ENCODE data around the gene CTNNBL1. TPM values are rescaled to one million over a fixed set of nuclear protein-coding genes. Genes with fewer than 3 reads are reported as not detected.

CTNNBL1 gene
- total RNA-seq, 4 donors from 2014 or later, result 25.5 to 38.4 (median 35.1) TPM

- Histone ChIP-seq H3K36me3 (no peaks in the 10 kb centered on the region), H3K27me3 (peaks cover 0 to 11% of the 10 kb centered on the region in 2 donors), H3K9me3 (no peaks in the 10 kb centered on the region), H3K27ac (no peak overlapping the region), H3K4me3 (no peak overlapping the region), H3K4me1 (peaks cover 0 to 22% (median 12%) of the 10 kb centered on the region in 4 donors)
- WGBS, 2 donors, result 82 to 91% methylated on average over 8 of the region's 8 CpGs
- DNase-seq (ENCODE audit: low spot score in 2 of 2), result no peak
- TF ChIP-seq POLR2A (IDR thresholded peaks at IDR 0.05), result no peak
- TF ChIP-seq CTCF (IDR thresholded peaks at IDR 0.05), result no peak
- TF ChIP-seq EP300 (IDR thresholded peaks at IDR 0.05), result no peak
These were observed 1.2 kb upstream of the CTNNBL1 start for GRCh38 chr20:37692459-37693166.

- 64 to 71% methylated on average over 2 of the region's 2 CpGs for WGBS, 2 donors
- peak overlapping the region in 2 of 4 donors; percentile 52 to 81 for H3K27ac ChIP-seq
- DNase-seq (ENCODE audit: low spot score in 2 of 2), result no peak
- H3K9me3 ChIP-seq, result no peaks in the 10 kb centered on the region
- H3K27me3 ChIP-seq, result peaks cover 0 to 11% of the 10 kb centered on the region in 2 donors
- no peaks in the 10 kb centered on the region for H3K36me3 ChIP-seq
- H3K4me1 ChIP-seq, result peaks cover 0 to 22% (median 12%) of the 10 kb centered on the region in 4 donors
- peak overlapping the region; percentile 19 to 86 (median 74) for H3K4me3 ChIP-seq
- TF ChIP-seq EP300 (IDR thresholded peaks at IDR 0.05) (no peak), POLR2A (IDR thresholded peaks at IDR 0.05) (no peak), CTCF (IDR thresholded peaks at IDR 0.05) (no peak)
These were observed 592 bp upstream of the CTNNBL1 start for GRCh38 chr20:37693242-37693634.

DNA sequence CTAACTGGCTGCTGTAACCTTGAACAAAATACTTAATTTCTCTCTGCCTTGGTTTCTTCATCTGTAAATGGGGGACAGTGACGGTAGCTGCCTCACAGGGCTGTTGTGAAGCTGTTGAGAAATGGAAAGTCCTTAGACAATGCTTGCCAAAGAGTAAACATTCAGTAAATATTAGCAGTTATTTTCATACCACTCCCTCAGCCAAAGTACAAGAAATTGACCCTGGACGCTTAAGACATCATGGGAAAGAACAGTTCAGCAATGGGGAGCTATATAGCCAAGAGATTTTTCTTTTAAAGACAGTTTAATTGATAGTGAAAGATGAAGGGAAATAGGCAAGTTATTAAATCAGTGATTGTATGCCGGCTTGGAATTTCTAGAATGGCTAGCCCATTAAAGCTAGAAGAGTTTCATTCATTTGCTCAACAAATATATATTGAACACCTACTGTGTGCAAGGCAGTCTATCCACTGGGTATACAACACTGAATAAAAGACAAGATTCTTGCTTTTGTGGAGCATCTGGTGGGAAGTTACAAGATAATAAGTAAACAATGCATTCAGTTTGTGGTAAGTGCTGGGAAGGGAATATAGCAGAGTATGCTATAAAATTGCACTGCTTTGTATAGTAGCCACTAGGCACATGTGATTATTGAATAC, 2.0 kb downstream of the CTNNBL1 start:
- DNase-seq (ENCODE audit: low spot score in 2 of 2), result no peak
- H3K9me3 ChIP-seq, result no peaks in the 10 kb centered on the region
- H3K36me3 ChIP-seq, result no peaks in the 10 kb centered on the region
- H3K27me3 ChIP-seq, result peaks cover 0 to 8% of the 10 kb centered on the region in 2 donors
- no peak for TF ChIP-seq EP300 (IDR thresholded peaks at IDR 0.05)
- no peak for TF ChIP-seq POLR2A (IDR thresholded peaks at IDR 0.05)
- no peak for TF ChIP-seq CTCF (IDR thresholded peaks at IDR 0.05)
- no peak overlapping the region for H3K27ac ChIP-seq
- peaks cover 0 to 29% (median 12%) of the 10 kb centered on the region in 4 donors for H3K4me1 ChIP-seq
- no peak overlapping the region for H3K4me3 ChIP-seq
- WGBS, 2 donors, result 73 to 80% methylated on average over 3 of the region's 3 CpGs

DNA sequence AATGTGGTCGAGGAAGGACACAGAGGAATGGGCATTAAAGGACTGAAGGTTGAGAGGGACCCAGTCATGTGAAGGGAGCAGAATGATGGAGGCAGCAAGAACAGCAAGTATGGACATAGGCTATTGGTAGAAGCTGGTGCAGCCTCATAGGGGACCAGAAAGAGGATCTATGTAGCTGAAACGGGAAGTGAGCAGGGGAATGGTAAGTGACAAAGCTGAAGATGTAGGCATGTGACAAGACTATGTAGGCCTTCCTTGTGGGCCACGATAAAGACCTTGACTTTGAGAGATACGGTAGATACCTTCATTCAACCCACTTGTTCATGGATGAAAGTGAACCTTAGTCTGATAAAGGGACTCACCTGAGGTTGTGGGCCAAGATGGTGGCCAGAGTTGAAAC, 3.5 kb downstream of the CTNNBL1 start:
- Histone ChIP-seq H3K9me3 (no peaks in the 10 kb centered on the region), H3K27ac (no peak overlapping the region), H3K36me3 (no peaks in the 10 kb centered on the region), H3K4me3 (no peak overlapping the region), H3K27me3 (no peaks in the 10 kb centered on the region), H3K4me1 (peaks cover 0 to 29% (median 12%) of the 10 kb centered on the region in 4 donors)
- 86 to 87% methylated on average over 4 of the region's 4 CpGs for WGBS, 2 donors
- no peak for DNase-seq (ENCODE audit: low spot score in 2 of 2)
- TF ChIP-seq POLR2A (IDR thresholded peaks at IDR 0.05) (no peak), CTCF (IDR thresholded peaks at IDR 0.05) (no peak), EP300 (IDR thresholded peaks at IDR 0.05) (no peak)

DNA sequence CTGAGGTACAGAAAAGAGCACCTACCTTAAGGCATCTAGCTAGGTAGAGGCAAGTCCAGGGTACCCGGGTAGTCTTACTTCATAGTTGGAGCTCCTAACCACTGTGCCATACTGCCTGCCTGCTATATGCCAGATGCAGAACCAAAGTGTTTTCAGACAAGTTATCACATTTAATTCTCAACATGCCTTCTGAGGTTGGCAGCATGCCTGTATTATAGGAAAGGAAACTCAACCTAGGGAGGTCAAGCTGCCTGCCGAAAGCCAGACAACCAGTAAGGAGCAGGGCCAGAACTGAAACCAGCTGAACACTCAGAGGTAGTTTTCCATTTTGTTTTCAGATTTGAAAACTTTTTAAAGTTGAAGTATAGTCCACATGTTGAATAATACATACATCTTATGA, 5.4 kb downstream of the CTNNBL1 start:
- WGBS, 2 donors, result 45 to 57% methylated on average over 2 of the region's 2 CpGs
- DNase-seq (ENCODE audit: low spot score in 2 of 2), result no peak
- Histone ChIP-seq H3K4me3 (no peak overlapping the region), H3K4me1 (peaks cover 0 to 26% (median 12%) of the 10 kb centered on the region in 4 donors), H3K36me3 (no peaks in the 10 kb centered on the region), H3K9me3 (no peaks in the 10 kb centered on the region), H3K27me3 (no peaks in the 10 kb centered on the region), H3K27ac (no peak overlapping the region)
- TF ChIP-seq POLR2A (IDR thresholded peaks at IDR 0.05), result no peak
- no peak for TF ChIP-seq EP300 (IDR thresholded peaks at IDR 0.05)
- TF ChIP-seq CTCF (IDR thresholded peaks at IDR 0.05), result no peak
